Sigmoid colon (tissue), 4 donors: Measurements from ENCODE around the gene RASEF.

Experiments
- EP300 ChIP-seq, 4 donors: sonication (generic); formaldehyde crosslinking; IDR thresholded peaks; one replicate each; pipeline ENCODE4 v1.6.1; 2017; ENCODE audit warnings: antibody characterized with exemption in 4 of 4
- POLR2AphosphoS5 ChIP-seq, 4 donors: sonication (generic); formaldehyde crosslinking; IDR thresholded peaks; one replicate each; pipeline ENCODE4 v1.6.1; 2017; ENCODE audit warnings: antibody characterized with exemption in 4 of 4
- TF ChIP-seq, protein P1 (sequence below), 4 experiments: fragments of 450-650 bp in 3 of 4; fragments of 200-600 bp in 1 of 4; IDR thresholded peaks; one replicate each; pipeline ENCODE4 v1.5.1; 2016 to 2019; ENCODE audit warnings: antibody characterized with exemption in 4 of 4, mild to moderate bottlenecking in 3 of 4, moderate library complexity in 2 of 4

- TF ChIP-seq EP300 (IDR thresholded peaks at IDR 0.05) (no peak), POLR2AphosphoS5 (IDR thresholded peaks at IDR 0.05) (no peak)
- TF ChIP-seq, protein P1, sequence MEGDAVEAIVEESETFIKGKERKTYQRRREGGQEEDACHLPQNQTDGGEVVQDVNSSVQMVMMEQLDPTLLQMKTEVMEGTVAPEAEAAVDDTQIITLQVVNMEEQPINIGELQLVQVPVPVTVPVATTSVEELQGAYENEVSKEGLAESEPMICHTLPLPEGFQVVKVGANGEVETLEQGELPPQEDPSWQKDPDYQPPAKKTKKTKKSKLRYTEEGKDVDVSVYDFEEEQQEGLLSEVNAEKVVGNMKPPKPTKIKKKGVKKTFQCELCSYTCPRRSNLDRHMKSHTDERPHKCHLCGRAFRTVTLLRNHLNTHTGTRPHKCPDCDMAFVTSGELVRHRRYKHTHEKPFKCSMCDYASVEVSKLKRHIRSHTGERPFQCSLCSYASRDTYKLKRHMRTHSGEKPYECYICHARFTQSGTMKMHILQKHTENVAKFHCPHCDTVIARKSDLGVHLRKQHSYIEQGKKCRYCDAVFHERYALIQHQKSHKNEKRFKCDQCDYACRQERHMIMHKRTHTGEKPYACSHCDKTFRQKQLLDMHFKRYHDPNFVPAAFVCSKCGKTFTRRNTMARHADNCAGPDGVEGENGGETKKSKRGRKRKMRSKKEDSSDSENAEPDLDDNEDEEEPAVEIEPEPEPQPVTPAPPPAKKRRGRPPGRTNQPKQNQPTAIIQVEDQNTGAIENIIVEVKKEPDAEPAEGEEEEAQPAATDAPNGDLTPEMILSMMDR (IDR thresholded peaks at IDR 0.05) = no peak
These were observed 2.4 kb downstream of the RASEF start for GRCh38 chr9:83060556-83060955.
